Subcutaneous abdominal adipose tissue (tissue), 5 donors: ENCODE data around the gene OR2V1.
"Not testable (repeated sequence)": the region's sequence is repeated elsewhere in the genome, so short reads cannot be mapped to it uniquely, and the experiment has no call there.

Source experiments
- H3K27ac ChIP-seq: one replicate; pipeline ENCODE4 v1.7.0; 2013; ENCODE audit warnings: low read depth, mild to moderate bottlenecking, inconsistent platforms, low read length, moderate library complexity
- H3K27me3 ChIP-seq, 5 donors: one replicate each; pipeline ENCODE4 v1.7.0; 2013; ENCODE audit warnings: low read length in 5 of 5, inconsistent platforms in 1 of 5; ENCODE audit not compliant: control insufficient read depth in 5 of 5, insufficient read depth in 4 of 5
- H3K36me3 ChIP-seq, 5 donors: one replicate each; pipeline ENCODE4 v1.7.0; 2013; ENCODE audit warnings: low read length in 5 of 5; ENCODE audit not compliant: control insufficient read depth in 5 of 5, insufficient read depth in 5 of 5
- H3K4me1 ChIP-seq, 5 donors: one replicate each; pipeline ENCODE4 v1.7.0; 2013; ENCODE audit warnings: low read length in 5 of 5, mild to moderate bottlenecking in 3 of 5, moderate library complexity in 1 of 5; ENCODE audit not compliant: control insufficient read depth in 5 of 5, insufficient read depth in 5 of 5
- H3K4me3 ChIP-seq, 5 donors: one replicate each; pipeline ENCODE4 v1.7.0; 2013; ENCODE audit warnings: low read length in 5 of 5, low read depth in 1 of 5
- H3K9ac ChIP-seq, 5 donors: one replicate each; pipeline ENCODE4 v1.7.0; 2013; ENCODE audit warnings: low read length in 5 of 5, mild to moderate bottlenecking in 4 of 5, moderate library complexity in 3 of 5
- H3K9me3 ChIP-seq, 5 donors: one replicate each; pipeline ENCODE4 v1.7.0; 2013; ENCODE audit warnings: low read length in 5 of 5; ENCODE audit not compliant: control insufficient read depth in 5 of 5
- donor health status: healthy.
- donor health status: healthy.
- donor health status: healthy.
- donor health status: healthy.
- donor health status: healthy.

The OR2V1 gene

GRCh38 chr5:181159286-181160151 lies 28.6 kb upstream of the OR2V1 start:
- H3K4me3 ChIP-seq, result no peak overlapping the region
- peaks cover 0 to 15% (median 11%) of the 10 kb centered on the region in 5 donors for H3K4me1 ChIP-seq
- H3K9ac ChIP-seq, result no peak overlapping the region
- peaks cover 0 to 11% (median 4%) of the 10 kb centered on the region in 5 donors for H3K27me3 ChIP-seq
- H3K9me3 ChIP-seq, result no peaks in the 10 kb centered on the region
- no peaks in the 10 kb centered on the region for H3K36me3 ChIP-seq
- no peak overlapping the region for H3K27ac ChIP-seq

- Histone ChIP-seq H3K9me3 (peaks cover 0 to under 1% (median 0%) of the 10 kb centered on the region in 5 donors), H3K4me1 (peaks cover 0 to 15% (median 7%) of the 10 kb centered on the region in 5 donors), H3K9ac (no peak overlapping the region), H3K27me3 (peaks cover 0 to 7% (median 3%) of the 10 kb centered on the region in 5 donors), H3K36me3 (no peaks in the 10 kb centered on the region), H3K4me3 (no peak overlapping the region), H3K27ac (no peak overlapping the region)
Measured at GRCh38 chr5:181158869-181159268, 27.9 kb upstream of the OR2V1 start.

DNA sequence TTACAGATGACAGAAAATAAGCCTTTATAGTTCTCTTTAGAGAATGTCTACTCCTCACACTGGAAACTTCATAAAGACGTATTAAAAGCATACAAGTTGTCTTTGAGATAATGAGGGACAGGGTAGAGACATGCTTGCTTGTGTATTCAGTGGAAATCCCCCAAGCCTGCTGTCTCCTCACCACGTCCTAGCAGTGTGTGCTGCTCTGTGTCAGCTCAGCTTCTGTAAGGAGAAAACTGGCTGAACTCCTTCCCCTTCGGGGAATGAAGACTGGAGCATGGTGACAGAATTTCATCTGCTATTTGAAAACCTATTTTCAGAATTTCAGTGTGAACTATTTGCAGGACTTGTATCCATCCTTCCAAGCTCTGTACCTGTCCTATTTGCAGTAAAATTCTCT lies 25.8 kb upstream of the OR2V1 start:
- Histone ChIP-seq H3K9ac (no peak overlapping the region), H3K36me3 (no peaks in the 10 kb centered on the region), H3K27ac (no peak overlapping the region), H3K9me3 (peaks cover 0 to 2% (median 0%) of the 10 kb centered on the region in 5 donors), H3K4me1 (peaks cover 0 to 12% (median 6%) of the 10 kb centered on the region in 5 donors), H3K4me3 (no peak overlapping the region), H3K27me3 (peaks cover 0 to 11% (median 3%) of the 10 kb centered on the region in 5 donors)

- no peaks in the 10 kb centered on the region for H3K36me3 ChIP-seq
- no peaks in the 10 kb centered on the region for H3K4me1 ChIP-seq
- H3K9ac ChIP-seq, result no peak overlapping the region
- H3K27ac ChIP-seq, result no peak overlapping the region
- peaks cover 0 to 2% (median 0%) of the 10 kb centered on the region in 5 donors for H3K9me3 ChIP-seq
- H3K27me3 ChIP-seq, result peaks cover 7 to 23% (median 17%) of the 10 kb centered on the region in 5 donors
- H3K4me3 ChIP-seq, result no peak overlapping the region
Measured at GRCh38 chr5:181153814-181154213, 22.8 kb upstream of the OR2V1 start.

DNA sequence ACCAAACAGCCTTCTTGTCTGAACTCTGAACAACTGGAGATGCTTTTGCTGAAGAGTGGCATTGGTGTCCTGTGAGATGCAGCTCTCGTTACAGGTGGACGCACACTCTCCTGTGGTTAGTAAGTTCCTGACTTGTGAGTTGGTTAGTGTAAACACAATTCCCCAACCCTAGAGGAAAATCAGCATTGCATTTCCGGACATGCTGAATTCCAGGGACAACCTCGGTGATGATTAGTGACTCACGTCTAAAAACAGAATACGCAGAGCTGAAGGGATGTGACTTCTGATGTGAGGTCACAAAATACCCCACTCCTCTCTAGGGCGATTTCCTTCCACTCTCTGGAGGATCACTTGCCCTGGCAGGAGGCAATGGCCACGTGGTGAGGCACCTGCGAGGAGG lies 21.4 kb upstream of the OR2V1 start:
- Histone ChIP-seq H3K4me1 (no peaks in the 10 kb centered on the region), H3K27me3 (peaks cover 7 to 33% (median 22%) of the 10 kb centered on the region in 5 donors), H3K27ac (no peak overlapping the region), H3K9me3 (peaks cover 0 to 2% (median 0%) of the 10 kb centered on the region in 5 donors), H3K9ac (no peak overlapping the region), H3K36me3 (no peaks in the 10 kb centered on the region), H3K4me3 (no peak overlapping the region)

GRCh38 chr5:181151146-181151545 lies 20.2 kb upstream of the OR2V1 start:
- H3K9me3 ChIP-seq, result peaks cover 0 to 2% (median 0%) of the 10 kb centered on the region in 5 donors
- H3K4me1 ChIP-seq, result no peaks in the 10 kb centered on the region
- peaks cover 3 to 33% (median 19%) of the 10 kb centered on the region in 5 donors for H3K27me3 ChIP-seq
- H3K36me3 ChIP-seq, result no peaks in the 10 kb centered on the region
- H3K9ac ChIP-seq, result no peak overlapping the region
- no peak overlapping the region for H3K4me3 ChIP-seq
- H3K27ac ChIP-seq, result no peak overlapping the region

DNA sequence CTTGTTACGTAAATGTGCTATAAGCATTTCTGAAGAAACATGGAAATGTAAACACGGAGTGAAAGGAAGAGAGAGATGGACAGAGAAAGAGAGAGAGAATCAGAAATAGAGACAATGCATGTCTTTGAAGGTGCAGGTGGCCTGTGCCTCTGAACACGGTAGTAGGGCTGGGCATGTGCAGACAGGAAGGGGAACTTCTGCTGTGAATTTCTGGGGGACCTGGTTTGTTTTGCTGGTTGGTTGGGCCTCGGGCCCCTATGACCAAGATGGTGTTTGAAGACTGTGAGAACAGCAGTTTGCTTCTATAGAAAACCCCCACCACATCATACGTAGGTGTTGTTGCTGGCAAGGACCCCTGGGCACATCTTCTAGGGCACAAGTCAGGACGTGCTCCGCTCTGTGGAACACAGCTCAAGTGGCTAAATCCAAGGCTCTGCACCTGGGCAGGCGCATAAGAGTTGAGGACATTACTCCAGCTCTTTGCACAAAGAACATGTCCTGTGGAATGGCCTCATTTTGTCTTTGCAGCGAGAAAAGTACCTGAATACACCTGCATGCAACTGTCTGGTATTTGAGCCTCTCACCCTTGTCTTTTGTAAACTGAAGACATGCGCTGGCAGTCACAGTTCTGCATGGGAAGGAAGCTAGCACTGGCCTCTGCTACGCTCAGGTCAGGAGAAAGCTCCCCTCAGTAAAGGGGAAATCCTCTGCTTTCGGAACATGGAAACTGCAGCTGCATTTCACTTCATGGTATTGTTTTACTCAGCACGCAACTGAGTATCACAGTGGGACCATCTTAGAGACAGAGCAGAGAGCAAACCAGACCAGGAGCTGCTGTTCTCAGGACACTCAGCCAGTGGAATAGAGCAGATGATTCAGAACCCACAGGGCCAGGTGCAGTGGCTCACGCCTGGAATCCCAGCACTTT lies 19.1 kb upstream of the OR2V1 start:
- Histone ChIP-seq H3K9me3 (peaks cover 0 to 2% (median 0%) of the 10 kb centered on the region in 5 donors), H3K4me3 (no peak overlapping the region), H3K36me3 (no peaks in the 10 kb centered on the region), H3K27me3 (peaks cover 3 to 29% (median 19%) of the 10 kb centered on the region in 5 donors), H3K4me1 (no peaks in the 10 kb centered on the region), H3K9ac (no peak overlapping the region), H3K27ac (no peak overlapping the region)

GRCh38 chr5:181149355-181149754 lies 18.4 kb upstream of the OR2V1 start:
- Histone ChIP-seq H3K27ac (no peak overlapping the region), H3K4me3 (no peak overlapping the region), H3K4me1 (no peaks in the 10 kb centered on the region), H3K9me3 (peaks cover 0 to 4% (median 0%) of the 10 kb centered on the region in 5 donors), H3K27me3 (peaks cover 3 to 29% (median 19%) of the 10 kb centered on the region in 5 donors), H3K9ac (no peak overlapping the region), H3K36me3 (no peaks in the 10 kb centered on the region)

DNA sequence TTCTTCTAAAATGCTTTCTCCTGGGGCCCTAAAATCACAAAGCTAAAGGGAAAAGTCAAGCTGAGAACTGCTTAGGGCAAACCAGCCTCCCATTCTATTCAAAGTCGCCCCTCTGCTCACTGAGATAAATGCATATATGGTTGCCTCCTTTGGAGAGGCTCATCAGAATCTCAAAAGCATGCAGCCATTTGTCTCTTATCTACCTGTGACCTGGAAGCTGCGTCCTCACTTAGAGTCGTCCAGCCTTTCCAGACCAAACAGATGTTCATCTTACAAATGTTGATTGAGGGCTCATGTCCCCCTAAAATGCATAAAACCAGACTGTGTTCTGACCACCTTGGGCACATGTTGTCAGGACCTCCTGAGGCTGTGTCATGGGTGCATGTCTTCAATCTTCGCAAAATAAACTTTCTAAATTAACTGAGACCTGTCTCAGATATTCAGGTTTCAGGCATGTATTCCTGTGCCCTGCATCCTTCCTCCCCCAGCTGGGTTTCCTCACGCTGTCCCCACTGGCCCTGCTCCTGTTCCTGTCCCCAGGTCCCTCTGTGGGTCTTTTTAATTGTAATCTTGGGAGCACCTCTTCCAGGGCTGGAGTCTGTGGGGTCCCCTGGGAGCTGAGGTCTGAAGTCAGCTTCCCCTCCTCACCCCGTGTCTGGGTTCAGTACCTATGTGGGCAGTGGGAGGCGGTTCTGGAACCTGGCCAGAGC lies 16.1 kb upstream of the OR2V1 start, which contains the start of gene OR2V2:
Gene OR2V2 (plus strand): TSS at position 660 of the 710 bp plus-strand sequence. CDS start 7,357 bp downstream, outside the sequence.
- not testable (repeated sequence) for H3K4me3 ChIP-seq, H3K9ac ChIP-seq, H3K4me1 ChIP-seq, H3K9me3 ChIP-seq, H3K36me3 ChIP-seq, H3K27ac ChIP-seq
- H3K27me3 ChIP-seq, result peaks cover 0 to 26% (median 19%) of the 10 kb centered on the region in 5 donors
